T-helper 1 cell treated with Interleukin-12 subunit alpha and Interleukin-12 subunit beta and Interleukin-4 antibody, amounts not matched to agents 30 ng/mL and 1 ng/mL, for 36 hours (primary cell): Measurements from ENCODE around the gene SRF. TPM values are rescaled to one million over a fixed set of nuclear protein-coding genes. Genes with fewer than 3 reads are reported as not detected.

ENCODE experiments used
- intact Hi-C: fragments of 100-400 bp; cut with micrococcal nuclease; formaldehyde crosslinking; loops from one replicate; pipeline ENCODE4 v1.15.1; 2024
- total RNA-seq: library from RNA; stranded (reverse); gene quantifications from 2 replicates; pipeline ENCODE4 v1.2.3, GENCODE V29; 2022

The SRF gene
- total RNA-seq, 1 donor from 2014 or later: 58.7 TPM

DNA sequence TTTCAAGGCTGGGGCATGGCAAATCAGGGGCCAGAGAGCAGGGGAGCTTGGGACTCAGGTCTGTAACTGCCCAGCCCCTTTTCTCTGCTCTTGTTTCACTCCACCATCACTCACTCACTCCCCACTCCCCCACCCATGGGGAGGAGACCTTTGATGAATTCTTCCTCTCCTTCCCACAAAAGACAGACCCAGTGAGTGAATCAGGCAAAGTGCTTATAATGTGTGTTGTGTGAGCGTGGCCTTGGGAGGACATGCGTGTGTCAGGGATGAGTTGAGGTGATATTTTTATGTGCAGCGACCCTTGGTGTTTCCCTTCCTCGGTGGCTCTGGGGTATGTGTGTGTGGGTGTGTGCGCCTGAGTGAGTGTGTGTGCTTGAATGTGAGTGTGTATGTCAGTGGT is 9.9 kb downstream of the SRF start:
- intact Hi-C loops: no loop called here

DNA sequence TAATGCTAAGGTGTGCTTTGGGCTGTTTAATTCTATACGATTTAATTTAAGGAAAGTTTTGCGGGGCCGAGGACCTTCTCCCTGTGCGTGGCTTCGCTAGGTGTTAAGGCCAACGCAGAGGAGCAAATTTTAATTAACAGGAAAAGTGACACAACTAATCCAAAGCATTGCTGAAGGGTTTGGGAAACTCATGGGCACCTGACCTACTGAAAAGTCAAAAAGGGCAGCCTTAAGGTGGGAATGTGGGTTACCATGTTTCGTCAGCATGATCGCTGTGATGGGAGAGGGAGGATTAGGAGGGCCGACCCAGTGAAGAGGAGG is 10.5 kb downstream of the SRF start:
- intact Hi-C loops: no loop called here

DNA sequence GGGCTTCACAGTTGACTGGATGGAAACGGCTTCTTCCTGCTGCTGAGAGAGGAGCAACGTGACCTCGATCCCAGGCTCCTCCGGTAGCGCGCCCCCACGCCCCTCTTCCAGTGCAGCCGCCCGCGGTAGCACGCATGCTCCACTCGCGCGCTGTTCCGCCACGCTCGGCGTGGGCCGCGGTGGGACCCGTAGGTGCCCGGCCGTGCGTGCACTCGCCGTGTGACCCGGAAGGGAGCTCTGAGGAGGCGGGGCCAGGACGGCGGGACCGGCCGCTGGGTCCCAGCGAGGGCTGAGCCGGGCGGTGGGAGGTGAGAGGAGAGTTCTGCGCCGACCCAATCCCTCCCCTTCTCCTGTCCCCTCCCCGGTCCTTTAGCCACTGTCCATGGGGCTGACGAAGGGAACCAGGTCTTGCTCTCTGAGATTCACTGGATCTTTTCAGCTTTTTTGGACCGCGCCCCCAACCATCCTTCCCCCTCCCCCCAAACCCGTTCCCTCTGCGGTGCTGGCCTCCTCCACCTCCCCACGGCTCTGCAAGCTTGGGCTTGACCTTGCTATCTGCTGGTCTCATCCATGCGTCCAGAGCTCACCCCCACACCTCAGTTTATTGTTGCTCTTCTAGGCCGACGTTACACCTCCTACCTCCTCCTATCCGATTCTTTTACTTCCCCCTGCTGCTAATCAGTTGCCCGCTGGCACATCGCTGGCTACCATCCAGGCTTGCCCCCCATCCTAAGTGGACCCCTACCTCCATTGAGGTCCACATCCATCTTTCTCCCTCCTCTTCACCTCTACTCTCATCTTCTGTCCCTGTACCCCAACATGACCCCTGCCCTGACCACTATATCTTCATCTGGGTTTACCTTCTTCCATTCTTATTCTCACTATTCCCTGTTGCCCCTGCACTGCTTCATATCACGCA is 11.1 kb downstream of the SRF start, which contains the start of gene CUL9:
Gene CUL9, plus strand, starts transcription at position 255 of the 919 bp plus-strand sequence. CDS start 2,115 bp downstream, outside the sequence.
- intact Hi-C loops: loop anchor here (1.0 kb wide), 2 partner anchors 8 to 42 kb away; no protein-coding TSS in a partner anchor

DNA sequence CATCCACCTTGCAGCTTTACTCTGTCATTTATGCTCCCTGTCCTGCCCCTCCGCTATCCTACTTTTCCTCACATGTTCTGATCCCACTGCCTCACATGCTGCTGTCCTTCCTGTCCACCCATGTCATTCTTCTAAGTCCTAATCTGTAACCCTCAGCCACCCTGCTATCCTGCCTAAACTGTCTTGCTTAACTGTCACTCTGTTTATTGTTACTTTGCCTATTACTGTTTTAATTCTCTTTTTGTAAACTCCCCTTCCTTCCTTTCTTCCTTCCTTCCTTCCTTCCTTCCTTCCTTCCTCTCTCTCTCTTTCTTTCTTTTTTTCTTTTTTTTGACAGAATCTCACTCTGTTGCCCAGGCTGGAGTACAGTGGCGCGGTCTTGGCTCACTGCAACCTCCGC is 12.4 kb downstream of the SRF start:
- intact Hi-C loops: no loop called here

DNA sequence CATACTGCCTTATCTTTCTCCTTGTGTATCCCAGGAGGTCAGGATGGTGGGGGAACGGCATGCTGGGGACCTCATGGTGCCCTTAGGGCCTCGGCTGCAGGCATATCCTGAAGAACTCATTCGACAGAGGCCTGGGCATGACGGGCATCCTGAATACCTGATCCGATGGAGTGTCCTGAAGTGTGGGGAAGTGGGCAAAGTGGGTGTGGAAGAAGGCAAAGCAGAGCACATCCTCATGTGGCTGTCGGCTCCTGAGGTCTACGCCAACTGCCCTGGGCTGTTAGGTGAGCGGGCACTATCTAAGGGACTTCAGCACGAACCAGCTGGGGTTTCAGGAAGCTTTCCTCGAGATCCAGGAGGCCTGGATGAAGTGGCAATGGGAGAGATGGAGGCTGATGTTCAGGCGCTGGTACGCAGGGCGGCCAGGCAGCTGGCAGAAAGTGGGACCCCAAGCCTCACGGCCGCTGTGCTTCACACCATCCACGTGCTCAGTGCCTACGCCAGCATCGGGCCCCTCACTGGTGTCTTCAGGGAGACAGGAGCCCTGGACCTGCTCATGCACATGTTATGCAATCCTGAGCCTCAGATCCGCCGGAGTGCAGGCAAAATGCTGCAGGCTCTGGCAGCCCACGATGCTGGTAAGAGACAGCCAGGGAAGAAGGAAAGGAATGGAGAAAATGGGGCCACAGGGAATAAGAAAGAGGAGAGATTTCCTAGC is 13.4 kb downstream of the SRF start:
- intact Hi-C loops: no loop called here

GRCh38 chr6:43185391-43185985 is 14.4 kb downstream of the SRF start:
- intact Hi-C loops: no loop called here

DNA sequence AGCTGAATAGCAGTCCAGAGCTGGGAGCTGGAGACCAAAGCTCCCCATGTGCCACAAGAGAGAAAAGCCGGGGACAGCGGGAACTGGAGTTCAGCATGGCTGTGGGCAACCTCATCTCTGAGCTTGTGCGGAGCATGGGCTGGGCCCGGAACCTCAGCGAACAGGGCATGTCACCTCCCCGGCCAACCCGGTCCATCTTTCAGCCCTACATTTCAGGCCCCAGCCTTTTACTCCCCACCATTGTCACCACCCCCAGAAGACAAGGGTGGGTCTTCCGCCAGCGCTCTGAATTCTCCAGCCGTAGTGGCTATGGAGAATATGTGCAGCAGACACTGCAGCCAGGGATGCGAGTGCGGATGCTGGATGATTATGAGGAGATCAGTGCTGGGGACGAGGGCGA is 14.9 kb downstream of the SRF start:
- intact Hi-C loops: no loop called here

DNA sequence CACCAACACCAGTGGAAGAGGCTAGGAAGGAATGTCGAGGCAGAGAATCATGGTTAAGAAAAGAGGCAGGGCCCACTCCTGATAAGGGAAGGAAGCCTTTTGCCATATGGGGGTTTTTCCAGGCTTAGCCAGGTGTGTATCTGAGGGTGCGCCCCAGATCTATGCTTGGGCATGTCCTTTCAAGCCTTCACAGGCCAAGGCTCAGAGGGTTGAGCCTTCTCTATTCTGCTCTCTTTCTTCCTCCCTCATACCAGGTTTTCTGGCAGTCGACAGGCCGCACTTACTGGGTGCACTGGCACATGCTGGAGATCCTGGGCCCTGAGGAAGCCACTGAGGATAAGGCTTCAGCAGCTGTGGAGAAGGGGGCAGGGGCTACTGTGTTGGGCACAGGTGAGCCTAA is 15.6 kb downstream of the SRF start:
- intact Hi-C loops: no loop called here

DNA sequence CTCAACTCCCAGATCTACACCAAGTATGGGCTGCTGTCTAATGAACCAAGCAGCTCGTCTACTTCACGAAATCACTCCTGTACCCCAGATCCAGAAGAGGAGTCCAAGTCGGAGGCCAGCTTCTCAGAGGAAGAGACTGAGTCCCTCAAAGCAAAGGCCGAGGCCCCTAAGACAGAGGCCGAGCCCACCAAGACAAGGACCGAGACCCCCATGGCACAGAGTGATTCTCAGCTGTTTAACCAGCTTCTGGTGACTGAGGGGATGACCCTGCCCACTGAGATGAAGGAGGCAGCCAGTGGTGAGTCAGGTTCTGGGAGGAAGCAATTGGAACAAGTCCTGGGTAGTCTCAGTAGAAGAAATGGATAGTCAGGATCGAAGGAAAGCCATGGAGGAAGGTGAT is 16.8 kb downstream of the SRF start:
- intact Hi-C loops: no loop called here

DNA sequence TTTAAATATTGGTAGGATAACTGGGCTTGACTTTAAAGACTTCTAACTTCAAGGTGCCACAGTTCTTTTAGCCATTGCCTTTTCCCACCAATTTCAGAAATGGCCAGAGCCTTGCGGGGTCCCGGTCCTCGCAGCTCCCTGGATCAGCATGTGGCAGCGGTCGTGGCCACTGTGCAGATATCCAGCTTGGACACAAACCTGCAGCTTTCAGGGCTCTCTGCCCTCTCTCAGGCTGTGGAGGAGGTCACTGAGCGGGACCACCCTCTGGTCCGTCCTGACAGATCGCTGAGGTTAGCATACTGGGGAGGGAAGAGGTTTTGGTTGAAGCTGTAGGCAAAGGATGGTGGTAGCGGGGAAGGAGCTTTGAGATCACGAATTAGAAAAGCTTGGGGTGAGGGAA is 17.4 kb downstream of the SRF start:
- intact Hi-C loops: no loop called here

GRCh38 chr6:43189776-43190304 is 18.8 kb downstream of the SRF start:
- intact Hi-C loops: no loop called here

GRCh38 chr6:43192911-43193310 is 21.8 kb downstream of the SRF start:
- intact Hi-C loops: no loop called here

DNA sequence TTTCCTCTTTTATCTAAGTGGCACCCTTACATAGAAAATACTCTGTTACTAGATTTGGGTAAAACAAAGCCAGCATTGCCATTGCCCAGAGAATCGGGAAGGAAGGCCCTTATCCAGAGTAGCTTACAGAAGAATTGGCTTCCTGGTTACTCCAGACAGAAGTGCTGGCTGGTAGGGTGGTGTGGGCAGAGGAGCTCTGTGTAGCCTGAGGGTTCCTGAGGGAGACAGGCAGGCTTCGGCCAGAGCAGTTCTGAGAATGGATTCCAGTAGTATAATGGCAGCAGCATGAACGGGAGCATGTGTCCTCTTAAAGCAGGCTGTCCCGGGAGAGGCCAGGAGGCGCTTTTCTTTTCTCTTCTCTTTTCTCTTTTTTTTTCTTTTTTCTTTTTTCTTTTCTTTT is 22.9 kb downstream of the SRF start:
- intact Hi-C loops: no loop called here

GRCh38 chr6:43196337-43196736 is 25.3 kb downstream of the SRF start:
- intact Hi-C loops: no loop called here

DNA sequence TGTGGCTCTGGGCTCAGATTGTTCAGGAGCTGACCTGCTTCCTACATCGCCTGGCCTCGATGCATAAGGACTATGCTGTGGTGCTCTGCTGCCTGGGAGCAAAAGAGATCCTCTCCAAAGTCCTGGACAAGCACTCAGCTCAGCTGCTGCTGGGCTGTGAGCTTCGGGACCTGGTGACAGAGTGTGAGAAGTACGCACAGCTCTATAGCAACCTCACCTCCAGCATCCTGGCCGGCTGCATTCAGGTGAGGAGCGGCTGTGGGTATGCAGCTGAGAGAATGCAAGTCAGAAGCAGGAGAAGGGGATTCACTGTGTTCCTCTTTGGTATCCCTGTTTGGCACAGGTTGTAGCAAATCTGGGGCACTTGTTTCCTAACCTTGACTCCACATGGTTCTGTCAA is 28.8 kb downstream of the SRF start:
- intact Hi-C loops: no loop called here

GRCh38 chr6:43200541-43200940 is 29.5 kb downstream of the SRF start:
- intact Hi-C loops: no loop called here

DNA sequence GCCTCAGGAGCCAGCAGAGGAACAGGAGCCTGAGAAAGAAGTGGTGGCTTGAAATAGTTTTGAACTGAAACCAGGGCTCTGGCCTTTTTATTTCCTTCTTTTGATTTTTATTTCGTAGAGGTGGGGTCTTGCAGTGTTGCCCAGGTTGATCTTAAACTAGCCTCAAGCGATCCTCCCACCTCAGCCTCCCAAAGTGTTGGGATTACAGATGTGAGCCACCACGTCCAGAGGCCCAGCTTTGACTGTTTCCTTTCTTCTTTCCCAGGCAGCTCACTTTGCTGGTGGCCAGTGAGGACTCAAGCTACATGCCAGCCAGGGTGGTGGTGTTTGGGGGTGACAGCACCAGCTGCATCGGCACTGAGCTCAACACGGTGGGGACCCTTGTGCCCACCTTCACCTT is 31.4 kb downstream of the SRF start:
- intact Hi-C loops: no loop called here

DNA sequence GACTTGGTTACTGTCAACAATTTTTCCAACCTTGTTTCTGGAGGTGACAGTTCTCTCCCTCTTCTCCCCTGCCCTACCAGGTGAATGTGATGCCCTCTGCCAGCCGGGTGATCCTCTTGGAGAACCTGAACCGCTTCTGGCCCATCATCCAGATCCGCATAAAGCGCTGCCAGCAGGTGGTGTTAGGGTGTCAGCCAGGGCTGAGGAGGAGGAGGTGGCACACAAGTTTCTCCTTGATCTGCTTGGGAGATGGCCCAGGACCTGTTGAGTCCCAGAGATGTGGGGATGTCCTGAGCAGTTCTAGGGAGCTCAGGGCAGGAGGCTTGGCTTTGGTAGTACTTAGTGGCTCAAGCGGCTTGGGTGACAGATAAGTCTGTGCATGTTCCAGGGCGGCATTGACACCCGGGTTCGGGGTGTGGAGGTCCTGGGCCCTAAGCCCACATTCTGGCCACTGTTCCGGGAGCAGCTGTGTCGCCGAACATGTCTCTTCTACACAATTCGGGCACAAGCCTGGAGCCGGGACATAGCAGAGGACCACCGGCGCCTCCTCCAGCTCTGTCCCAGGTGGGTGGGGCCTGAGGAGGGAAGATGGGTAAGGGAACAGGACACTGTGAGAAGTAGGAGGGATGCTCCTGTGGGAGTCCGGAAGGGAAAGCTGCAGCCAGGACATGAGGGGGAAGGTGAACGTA is 32.1 kb downstream of the SRF start:
- intact Hi-C loops: no loop called here

- intact Hi-C loops: no loop called here
These were observed 32.6 kb downstream of the SRF start for GRCh38 chr6:43203718-43204095.

GRCh38 chr6:43204271-43205105 is 33.4 kb downstream of the SRF start:
- intact Hi-C loops: no loop called here

GRCh38 chr6:43205849-43206248 is 34.8 kb downstream of the SRF start:
- intact Hi-C loops: no loop called here
